NB4 (cell line): ENCODE data around the gene DNAJC15.

Source experiments
- CTCF ChIP-seq: IDR thresholded peaks from one replicate; pipeline ENCODE4 v1.5.1; 2012; ENCODE audit warnings: low read depth, low read length
- MAX ChIP-seq: IDR thresholded peaks from 2 replicates; pipeline ENCODE4 v1.6.1; 2011; ENCODE audit warnings: low read depth, low read length
- POLR2A ChIP-seq: IDR thresholded peaks from 2 replicates; pipeline ENCODE4 v1.6.1; 2011; ENCODE audit warnings: mild to moderate bottlenecking; ENCODE audit not compliant: insufficient read length; ENCODE audit errors: extremely low read depth

GRCh38 chr13:43033038-43033437 is 9.7 kb downstream of the DNAJC15 start:
- TF ChIP-seq POLR2A, result no peak
- TF ChIP-seq CTCF, result no peak
- TF ChIP-seq MAX, result no peak
